H1 (cell line): ENCODE data around the gene EXOC6. TPM values are rescaled to one million over a fixed set of nuclear protein-coding genes. Genes with fewer than 3 reads are reported as not detected.
A peak's percentile ranks its signal among the peaks of the same experiment; 100 is the strongest.

Experiments used
- CHD7 ChIP-seq: fragments of 300-600 bp; sonication (generic); IDR thresholded peaks from 2 replicates; pipeline ENCODE4 v1.7.1; 2012; ENCODE audit warnings: low read length, moderate library complexity, mild to moderate bottlenecking, inconsistent platforms; ENCODE audit not compliant: insufficient replicate concordance
- KDM5A ChIP-seq: fragments of 200-600 bp; IDR thresholded peaks from 2 replicates; pipeline ENCODE4 v1.7.1; 2012; ENCODE audit warnings: mild to moderate bottlenecking, low read length, inconsistent platforms, mixed read lengths
- RFX5 ChIP-seq: IDR thresholded peaks from 2 replicates; pipeline ENCODE4 v1.6.1; 2011; ENCODE audit warnings: low read depth, low read length, improper control_type of control experiment, borderline replicate concordance
- RNF2 ChIP-seq: fragments of 200-900, 300-1000 bp; sonication (generic); IDR thresholded peaks from 2 replicates; pipeline ENCODE4 v1.7.1; 2016; ENCODE audit warnings: borderline replicate concordance, low read depth, mild to moderate bottlenecking, antibody characterized with exemption, low read length; ENCODE audit not compliant: poor library complexity, severe bottlenecking; ENCODE audit errors: missing control alignments
- SAP30 ChIP-seq: fragments of 300-600 bp; sonication (generic); IDR thresholded peaks from 2 replicates; pipeline ENCODE4 v1.7.1; 2012; ENCODE audit warnings: low read length, moderate library complexity, mild to moderate bottlenecking, inconsistent platforms; ENCODE audit not compliant: insufficient read depth, insufficient replicate concordance
- SUZ12 ChIP-seq: fragments of 200-600 bp; sonication (generic); IDR thresholded peaks from 2 replicates; pipeline ENCODE4 v1.6.1; 2012; ENCODE audit warnings: mild to moderate bottlenecking, inconsistent platforms, low read length, moderate library complexity, mixed read lengths
- polyA plus RNA-seq, 7 experiments: library from polyadenylated mRNA; depleted of rRNA in 3 of 7; stranded (reverse) in 5 of 7; unstranded in 2 of 7; fragments of >200 nt in 5 of 7; fragments of 200-250 nt in 2 of 7; gene quantifications; 1 replicate in 5 of 7; 2 replicates in 1 of 7; 4 replicates in 1 of 7; pipeline versions ENCODE4 v1.2.1 to v1.2.3, GENCODE V29; 2011 to 2013; ENCODE audit warnings: missing spikeins in 2 of 7, mixed read lengths in 2 of 7
- total RNA-seq: library from RNA; stranded (reverse); fragmentation: NEBNext Ultra II Directional; extraction: Animal tissue kit (Norgen Biotek cat#: 25700); gene quantifications from 2 replicates; pipeline ENCODE4 v1.2.1, GENCODE V29; 2021

The EXOC6 gene
- total and polyA plus RNA-seq, 2 of the 8 experiments (the other 6 are each of a cell fraction or from before 2014, with no cell fraction given): 1.7 to 4.5 TPM

- peak; percentile 64; the same call in 1 of the 2 replicates for TF ChIP-seq SUZ12
- TF ChIP-seq KDM5A: no peak
- TF ChIP-seq RNF2: peak; percentile 9
- no peak for TF ChIP-seq CHD7
- no peak for TF ChIP-seq SAP30
- TF ChIP-seq RFX5: no peak
Measured at GRCh38 chr10:93075369-93076221, 227.3 kb downstream of the EXOC6 start (continued).
